Astrocyte (in vitro differentiated cells and primary cell): ENCODE results near the gene ADAM11. TPM values are rescaled to one million over a fixed set of nuclear protein-coding genes. Genes with fewer than 3 reads are reported as not detected.

Experiments
- DNase-seq: peaks from one replicate; pipeline ENCODE4 v3.0.0-alpha.2; 2010; ENCODE audit warnings: low read depth
- FAIRE-seq: peaks from 2 replicates; lab custom pipeline; 2011; peaks lifted over from hg19 to GRCh38; lab: Jason Lieb, UNC
- H2AFZ ChIP-seq: 2 replicates; pipeline ENCODE4 v1.6.0; 2012; ENCODE audit warnings: low read depth, low read length, inconsistent platforms
- H3K27ac ChIP-seq: 2 replicates; pipeline ENCODE4 v1.5.1; 2011; ENCODE audit warnings: low read depth, low read length, inconsistent platforms
- H3K27me3 ChIP-seq: 2 replicates; pipeline ENCODE4 v1.6.0; 2011; ENCODE audit warnings: low read length, inconsistent platforms; ENCODE audit not compliant: insufficient read depth
- H3K36me3 ChIP-seq: 2 replicates; pipeline ENCODE4 v1.5.1; 2011; ENCODE audit warnings: low read length, inconsistent platforms; ENCODE audit not compliant: insufficient read depth
- H3K4me1 ChIP-seq: 2 replicates; pipeline ENCODE4 v1.5.1; 2011; ENCODE audit warnings: low read length, inconsistent platforms; ENCODE audit not compliant: insufficient read depth
- H3K4me2 ChIP-seq: 2 replicates; pipeline ENCODE4 v1.6.0; 2012; ENCODE audit warnings: low read length, inconsistent platforms
- H3K4me3 ChIP-seq: 2 replicates; pipeline ENCODE4 v1.5.1; 2011; ENCODE audit warnings: low read depth, mild to moderate bottlenecking, low read length, inconsistent platforms; ENCODE audit not compliant: insufficient read depth
- H3K79me2 ChIP-seq: 2 replicates; pipeline ENCODE4 v1.6.0; 2012; ENCODE audit warnings: mild to moderate bottlenecking, low read length, inconsistent platforms; ENCODE audit not compliant: insufficient read depth
- H3K9ac ChIP-seq: 2 replicates; pipeline ENCODE4 v1.6.0; 2012; ENCODE audit warnings: mild to moderate bottlenecking, low read length, inconsistent platforms
- H3K9me3 ChIP-seq: 2 replicates; pipeline ENCODE4 v1.5.1; 2012; ENCODE audit warnings: low read depth, mild to moderate bottlenecking, low read length, inconsistent platforms; ENCODE audit not compliant: insufficient read depth
- H4K20me1 ChIP-seq: 2 replicates; pipeline ENCODE4 v1.6.0; 2012; ENCODE audit warnings: low read length, inconsistent platforms; ENCODE audit not compliant: insufficient read depth
- H3K27ac Mint-ChIP-seq: one replicate; pipeline ENCODE4 v1.8.0; 2021; ENCODE audit warnings: mild to moderate bottlenecking, mixed read lengths; ENCODE audit not compliant: unreplicated experiment
- H3K27me3 Mint-ChIP-seq: one replicate; pipeline ENCODE4 v1.8.0; 2021; ENCODE audit warnings: low read depth, mixed read lengths; ENCODE audit not compliant: unreplicated experiment
- H3K36me3 Mint-ChIP-seq: one replicate; pipeline ENCODE4 v1.8.0; 2021; ENCODE audit warnings: low read depth, mixed read lengths; ENCODE audit not compliant: unreplicated experiment
- H3K4me1 Mint-ChIP-seq: one replicate; pipeline ENCODE4 v1.8.0; 2021; ENCODE audit warnings: low read depth, mixed read lengths; ENCODE audit not compliant: unreplicated experiment
- H3K4me3 Mint-ChIP-seq: one replicate; pipeline ENCODE4 v1.8.0; 2021; ENCODE audit warnings: mild to moderate bottlenecking, moderate library complexity, mixed read lengths; ENCODE audit not compliant: unreplicated experiment
- H3K9me3 Mint-ChIP-seq: one replicate; pipeline ENCODE4 v1.8.0; 2021; ENCODE audit warnings: mild to moderate bottlenecking, mixed read lengths; ENCODE audit not compliant: unreplicated experiment
- EZH2 ChIP-seq: IDR thresholded peaks from 2 replicates; pipeline ENCODE4 v1.6.1; 2012; ENCODE audit warnings: mild to moderate bottlenecking, low read length, inconsistent platforms; ENCODE audit not compliant: insufficient read depth
- total RNA-seq: library from RNA; stranded (reverse); gene quantifications from 2 replicates; pipeline ENCODE4 v1.2.1, GENCODE V29; 2021
- TF ChIP-seq, protein P1 (sequence below): IDR thresholded peaks from 2 replicates; pipeline ENCODE4 v1.5.1; 2011; ENCODE audit warnings: low read depth, mild to moderate bottlenecking, inconsistent platforms, low read length, moderate library complexity; ENCODE audit not compliant: insufficient read depth

The ADAM11 gene
- total RNA-seq, 1 donor from 2014 or later: 0.43 TPM

GRCh38 chr17:44734272-44734671 lies 24.5 kb upstream of the ADAM11 start:
- no peaks in the 10 kb centered on the region for H3K27me3 ChIP-seq
- DNase-seq (no peak), FAIRE-seq (no peak)
- Mint-ChIP-seq H3K27ac (no peak overlapping the region), H3K4me1 (peaks cover 9% of the 10 kb centered on the region), H3K27me3 (no peaks in the 10 kb centered on the region), H3K4me3 (no peak overlapping the region), H3K36me3 (peaks cover 15% of the 10 kb centered on the region), H3K9me3 (no peaks in the 10 kb centered on the region)
- no peak overlapping the region for H2AFZ ChIP-seq
- no peak overlapping the region for H3K4me2 ChIP-seq
- no peak overlapping the region for H3K4me3 ChIP-seq
- no peaks in the 10 kb centered on the region for H3K9me3 ChIP-seq
- no peaks in the 10 kb centered on the region for H4K20me1 ChIP-seq
- no peak overlapping the region for H3K27ac ChIP-seq
- H3K9ac ChIP-seq: no peak overlapping the region
- peaks cover 7% of the 10 kb centered on the region for H3K36me3 ChIP-seq
- no peaks in the 10 kb centered on the region for H3K79me2 ChIP-seq
- TF ChIP-seq, protein P1, sequence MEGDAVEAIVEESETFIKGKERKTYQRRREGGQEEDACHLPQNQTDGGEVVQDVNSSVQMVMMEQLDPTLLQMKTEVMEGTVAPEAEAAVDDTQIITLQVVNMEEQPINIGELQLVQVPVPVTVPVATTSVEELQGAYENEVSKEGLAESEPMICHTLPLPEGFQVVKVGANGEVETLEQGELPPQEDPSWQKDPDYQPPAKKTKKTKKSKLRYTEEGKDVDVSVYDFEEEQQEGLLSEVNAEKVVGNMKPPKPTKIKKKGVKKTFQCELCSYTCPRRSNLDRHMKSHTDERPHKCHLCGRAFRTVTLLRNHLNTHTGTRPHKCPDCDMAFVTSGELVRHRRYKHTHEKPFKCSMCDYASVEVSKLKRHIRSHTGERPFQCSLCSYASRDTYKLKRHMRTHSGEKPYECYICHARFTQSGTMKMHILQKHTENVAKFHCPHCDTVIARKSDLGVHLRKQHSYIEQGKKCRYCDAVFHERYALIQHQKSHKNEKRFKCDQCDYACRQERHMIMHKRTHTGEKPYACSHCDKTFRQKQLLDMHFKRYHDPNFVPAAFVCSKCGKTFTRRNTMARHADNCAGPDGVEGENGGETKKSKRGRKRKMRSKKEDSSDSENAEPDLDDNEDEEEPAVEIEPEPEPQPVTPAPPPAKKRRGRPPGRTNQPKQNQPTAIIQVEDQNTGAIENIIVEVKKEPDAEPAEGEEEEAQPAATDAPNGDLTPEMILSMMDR: no peak
- TF ChIP-seq EZH2: no peak
- H3K4me1 ChIP-seq: no peaks in the 10 kb centered on the region

- Histone ChIP-seq H3K36me3 (no peaks in the 10 kb centered on the region), H3K9ac (no peak overlapping the region), H2AFZ (no peak overlapping the region), H3K27ac (no peak overlapping the region), H3K27me3 (no peaks in the 10 kb centered on the region), H3K4me2 (no peak overlapping the region), H3K9me3 (no peaks in the 10 kb centered on the region), H4K20me1 (no peaks in the 10 kb centered on the region), H3K4me3 (no peak overlapping the region), H3K79me2 (no peaks in the 10 kb centered on the region), H3K4me1 (no peaks in the 10 kb centered on the region)
- Mint-ChIP-seq H3K27ac (no peak overlapping the region), H3K27me3 (no peaks in the 10 kb centered on the region), H3K4me1 (peaks cover 9% of the 10 kb centered on the region), H3K36me3 (peaks cover 9% of the 10 kb centered on the region), H3K9me3 (no peaks in the 10 kb centered on the region), H3K4me3 (no peak overlapping the region)
- TF ChIP-seq, protein P1: no peak
- TF ChIP-seq EZH2: no peak
- no peak for FAIRE-seq
- no peak for DNase-seq
Measured at GRCh38 chr17:44736551-44737240, 22.1 kb upstream of the ADAM11 start.

GRCh38 chr17:44738214-44738906 lies 20.4 kb upstream of the ADAM11 start:
- DNase-seq (peak; percentile 13), FAIRE-seq (no peak)
- H3K4me3 ChIP-seq: no peak overlapping the region
- Mint-ChIP-seq H3K27me3 (no peaks in the 10 kb centered on the region), H3K36me3 (peaks cover 2% of the 10 kb centered on the region), H3K4me3 (no peak overlapping the region), H3K4me1 (peaks cover 16% of the 10 kb centered on the region), H3K9me3 (no peaks in the 10 kb centered on the region), H3K27ac (no peak overlapping the region)
- no peaks in the 10 kb centered on the region for H3K27me3 ChIP-seq
- no peaks in the 10 kb centered on the region for H4K20me1 ChIP-seq
- H2AFZ ChIP-seq: no peak overlapping the region
- no peaks in the 10 kb centered on the region for H3K9me3 ChIP-seq
- H3K27ac ChIP-seq: no peak overlapping the region
- no peaks in the 10 kb centered on the region for H3K79me2 ChIP-seq
- no peak overlapping the region for H3K9ac ChIP-seq
- no peaks in the 10 kb centered on the region for H3K36me3 ChIP-seq
- no peaks in the 10 kb centered on the region for H3K4me1 ChIP-seq
- H3K4me2 ChIP-seq: no peak overlapping the region
- TF ChIP-seq EZH2: no peak
- TF ChIP-seq, protein P1: no peak
